GM12878 (cell line): ENCODE results near the gene MAST2. TPM values are rescaled to one million over a fixed set of nuclear protein-coding genes. Genes with fewer than 3 reads are reported as not detected.

Source experiments
- ATAC-seq: fragments of 200-7000 bp; cut with Tn5 transposase; 3 replicates; pipeline ENCODE4 v1.9.1; 2020; ENCODE audit warnings: mild to moderate bottlenecking, moderate library complexity
- BruUV-seq: library from RNA; stranded (reverse); fragments of 400-500 nt; replicated peaks from 2 replicates; lab custom pipeline; 2021; lab: Mats Ljungman, UMichigan
- CTCF ChIA-PET: fragments of 300-600 bp; sonication (Branson Sonifier 250); formaldehyde crosslinking; extraction: SDS; loops from one replicate; lab custom pipeline; 2021; ENCODE audit warnings: inconsistent platforms; lab: Yijun Ruan, JAX
- POLR2A ChIA-PET: fragments of 350-600 bp; formaldehyde crosslinking; extraction: SDS; loops from one replicate; lab custom pipeline; 2021; ENCODE audit warnings: inconsistent platforms; lab: Charles Lee
- RAD21 ChIA-PET: fragments of 300-600 bp; sonication (Branson Sonifier 250); formaldehyde crosslinking; loops from one replicate; lab custom pipeline; 2023; ENCODE audit warnings: antibody characterized with exemption; ENCODE audit not compliant: unreplicated experiment; lab: Charles Lee
- SMC1A ChIA-PET: fragments of 300-600 bp; sonication (Branson Sonifier 250); formaldehyde crosslinking; loops from one replicate; lab custom pipeline; 2023; ENCODE audit not compliant: unreplicated experiment, uncharacterized antibody; lab: Charles Lee
- DNase-seq: peaks from one replicate; pipeline ENCODE4 v3.0.0-alpha.2; 2011; ENCODE audit warnings: low read depth, low spot score
- FAIRE-seq: peaks from 3 replicates; lab custom pipeline; 2011; peaks lifted over from hg19 to GRCh38; lab: Jason Lieb, UNC
- H2AFZ ChIP-seq: 2 replicates; pipeline ENCODE4 v1.6.0; 2011; ENCODE audit warnings: low read depth, low read length, control low read depth; ENCODE audit not compliant: control insufficient read depth
- H3K27ac ChIP-seq: 2 replicates; pipeline ENCODE4 v1.5.1; 2011; ENCODE audit warnings: control low read depth; ENCODE audit not compliant: control insufficient read depth, insufficient read depth
- H3K27me3 ChIP-seq, 2 experiments: replicated peaks in 1 of 2; 2 replicates each; pipeline versions ENCODE4 v1.6.0 to v1.6.1; 2011; ENCODE audit warnings: low read length in 1 of 2; ENCODE audit not compliant: control insufficient read depth in 2 of 2, insufficient read depth in 2 of 2
- H3K36me3 ChIP-seq, 2 experiments: 2 replicates each; pipeline ENCODE4 v1.5.1; 2011; ENCODE audit warnings: low read length in 1 of 2; ENCODE audit not compliant: control insufficient read depth in 2 of 2, insufficient read depth in 2 of 2
- H3K4me1 ChIP-seq: 2 replicates; pipeline ENCODE4 v1.6.1; 2011; ENCODE audit warnings: mild to moderate bottlenecking, low read length, moderate library complexity, mixed read lengths; ENCODE audit not compliant: control insufficient read depth, insufficient read depth
- H3K4me2 ChIP-seq: 2 replicates; pipeline ENCODE4 v1.6.0; 2011; ENCODE audit warnings: control low read depth; ENCODE audit not compliant: control insufficient read depth, insufficient read depth
- H3K4me3 ChIP-seq: fragments of 200-600 bp; sonication (generic); 2 replicates; pipeline ENCODE4 v1.5.1; 2016
- H3K79me2 ChIP-seq: 2 replicates; pipeline ENCODE4 v1.6.0; 2011; ENCODE audit warnings: low read length; ENCODE audit not compliant: control insufficient read depth, insufficient read depth
- H3K9ac ChIP-seq: 2 replicates; pipeline ENCODE4 v1.8.0; 2011; ENCODE audit warnings: low read length, control low read depth, mixed read lengths; ENCODE audit not compliant: control insufficient read depth, insufficient read depth
- H3K9me3 ChIP-seq: replicated peaks from 3 replicates; pipeline ENCODE4 v1.5.1; 2011; ENCODE audit warnings: mild to moderate bottlenecking, low read length; ENCODE audit not compliant: control insufficient read depth, insufficient read depth
- H4K20me1 ChIP-seq: 2 replicates; pipeline ENCODE4 v1.6.0; 2011; ENCODE audit not compliant: control insufficient read depth, insufficient read depth
- BCL3 ChIP-seq: IDR thresholded peaks from 2 replicates; pipeline ENCODE4 v1.6.1; 2011; ENCODE audit warnings: borderline replicate concordance, low read depth, mild to moderate bottlenecking, moderate library complexity, low read length; ENCODE audit not compliant: insufficient read depth, poor library complexity, severe bottlenecking
- CTCF ChIP-seq, 3 experiments: IDR thresholded peaks in 2 of 3; conservative IDR thresholded peaks in 1 of 3; 2 replicates each; pipeline ENCODE4 v1.5.1; 2011; ENCODE audit warnings: low read depth in 3 of 3, low read length in 3 of 3, mild to moderate bottlenecking in 3 of 3, control low read depth in 2 of 3, moderate library complexity in 2 of 3, inconsistent platforms in 1 of 3, mixed read lengths in 1 of 3; ENCODE audit not compliant: control insufficient read depth in 2 of 3, insufficient read depth in 1 of 3; ENCODE audit errors: extremely low read depth in 1 of 3
- JUNB ChIP-seq: IDR thresholded peaks from 2 replicates; pipeline ENCODE4 v1.6.1; 2016; ENCODE audit warnings: antibody characterized with exemption, mild to moderate bottlenecking
- MEF2A ChIP-seq: IDR thresholded peaks from 2 replicates; pipeline ENCODE4 v1.6.1; 2011; ENCODE audit warnings: low read depth, mild to moderate bottlenecking, low read length, moderate library complexity; ENCODE audit not compliant: insufficient read depth
- NFIC ChIP-seq: IDR thresholded peaks from 2 replicates; pipeline ENCODE4 v1.6.1; 2012; ENCODE audit warnings: low read depth, mild to moderate bottlenecking, inconsistent platforms, low read length, moderate library complexity
- NR2C1 ChIP-seq: fragments of 450-650 bp; IDR thresholded peaks from 2 replicates; pipeline ENCODE4 v1.6.1; 2017; ENCODE audit warnings: antibody characterized with exemption, mild to moderate bottlenecking, moderate library complexity
- PBX3 ChIP-seq: IDR thresholded peaks from 2 replicates; pipeline ENCODE4 v1.6.1; 2011; ENCODE audit warnings: mild to moderate bottlenecking, low read depth, low read length, moderate library complexity; ENCODE audit not compliant: insufficient replicate concordance
- RUNX3 ChIP-seq: IDR thresholded peaks from 2 replicates; pipeline ENCODE4 v1.6.1; 2012; ENCODE audit warnings: low read length, inconsistent platforms
- SMAD5 ChIP-seq: IDR thresholded peaks from 2 replicates; pipeline ENCODE4 v1.6.1; 2016; ENCODE audit warnings: antibody characterized with exemption, low read depth
- SPI1 ChIP-seq: IDR thresholded peaks from 2 replicates; pipeline ENCODE4 v1.6.1; 2011; ENCODE audit warnings: low read depth, mild to moderate bottlenecking, low read length, moderate library complexity, borderline replicate concordance; ENCODE audit not compliant: insufficient read depth
- SREBF2 ChIP-seq: IDR thresholded peaks from 2 replicates; pipeline ENCODE4 v1.6.1; 2012; ENCODE audit warnings: mild to moderate bottlenecking, low read length
- WGBS: methylation state at CpG from one replicate; pipeline ENCODE4 v1.1.6; 2016; ENCODE audit warnings: low lambda C conversion rate; ENCODE audit not compliant: insufficient replicate concordance, insufficient coverage; ENCODE audit errors: missing lambda C conversion rate; 5-methylcytosine and 5-hydroxymethylcytosine counted together
- in situ Hi-C: fragments of 300-500 bp; cut with MboI; formaldehyde crosslinking; loops from 9 replicates; pipeline ENCODE4 v1.14.3; 2018; ENCODE audit warnings: mixed read lengths
- intact Hi-C: fragments of 100-400 bp; cut with micrococcal nuclease; formaldehyde crosslinking; loops from one replicate; pipeline ENCODE4 v1.14.2; 2022; ENCODE audit not compliant: unreplicated experiment
- polyA plus RNA-seq, 11 experiments: library from polyadenylated mRNA; depleted of rRNA in 4 of 11; unstranded in 6 of 11; stranded (reverse) in 5 of 11; fragments of >200 nt; fragmentation: Nextera tagmentation in 4 of 11; fragmentation: Illumina TruSeq in 1 of 11; extraction: Ambion mirVana in 4 of 11; extraction: Trizol in 1 of 11; gene quantifications; 1 replicate in 1 of 11; 2 replicates in 10 of 11; pipeline versions ENCODE4 v1.2.1 to v1.2.3, GENCODE V29; 2011 to 2016; ENCODE audit warnings: inconsistent platforms in 2 of 11, missing spikeins in 2 of 11, low read depth in 1 of 11
- total RNA-seq, 4 experiments: library from RNA; depleted of rRNA in 3 of 4; stranded (reverse); fragments of >200 nt in 3 of 4; fragmentation: Illumina TruSeq in 1 of 4; extraction: Trizol in 1 of 4; gene quantifications; 2 replicates each; pipeline versions ENCODE4 v1.2.1 to v1.2.3, GENCODE V29; 2013 to 2021

The MAST2 gene
- total and polyA plus RNA-seq, 10 of the 15 experiments (the other 5 are each of a cell fraction or from before 2014, with no cell fraction given): 1.0 to 28.7 (median 13.8) TPM

GRCh38 chr1:45834689-45835088 is 31.3 kb downstream of the MAST2 start:
- ChIA-PET POLR2A (no interaction called here), CTCF (no interaction called here), RAD21 (no interaction called here), SMC1A (no interaction called here)
- Histone ChIP-seq H3K9me3 (no peaks in the 10 kb centered on the region), H3K4me1 (peaks cover 18% of the 10 kb centered on the region), H3K4me3 (no peak overlapping the region), H3K27ac (no peak overlapping the region), H3K4me2 (no peak overlapping the region), H3K9ac (no peak overlapping the region), H2AFZ (no peak overlapping the region), H4K20me1 (no peaks in the 10 kb centered on the region), H3K79me2 (peaks cover 2% of the 10 kb centered on the region), H3K27me3 (no peaks in the 10 kb centered on the region), H3K36me3 (peaks cover 2 to 6% of the 10 kb centered on the region in 2 experiments; a peak in 3 of 4 replicates)
- no peak for TF ChIP-seq SMAD5
- no peak for DNase-seq
- ATAC-seq: no peak
- FAIRE-seq: no peak
- no TSS peak for BruUV-seq
- intact Hi-C loops: no loop called here
- in situ Hi-C loops: no loop called here
- 94% methylated on average over 1 of the region's 1 CpG for WGBS

GRCh38 chr1:45836451-45836850 is 33.0 kb downstream of the MAST2 start:
- in situ Hi-C loops: no loop called here
- peaks cover 2% of the 10 kb centered on the region for H3K79me2 ChIP-seq
- H3K27ac ChIP-seq: peak overlapping the region; percentile 27; the same call in 1 of the 2 replicates
- no peaks in the 10 kb centered on the region for H4K20me1 ChIP-seq
- no TSS peak for BruUV-seq
- RAD21 ChIA-PET: no interaction called here
- H3K4me3 ChIP-seq: no peak overlapping the region
- DNase-seq (no peak), ATAC-seq (peak; percentile 71), FAIRE-seq (no peak)
- peak overlapping the region; percentile 92 for H3K4me2 ChIP-seq
- 0% methylated on average over 3 of the region's 3 CpGs for WGBS
- POLR2A ChIA-PET: no interaction called here
- intact Hi-C loops: no loop called here
- peak; percentile 86 for TF ChIP-seq SPI1
- no peak for TF ChIP-seq CTCF (IDR thresholded peaks at IDR 0.05 in 2 of 3, conservative IDR thresholded peaks at IDR 0.05 in 1 of 3; ENCODE audit: control insufficient read depth in 2 of 3, extremely low read depth in 1 of 3, insufficient read depth in 1 of 3, low read depth in 3 of 3, low read length in 3 of 3)
- 0 out of 2 replicates have a peak, but pooled peaks have one; percentile 25 for TF ChIP-seq MEF2A
- no peak for TF ChIP-seq NR2C1
- peak; percentile 50; the same call in 1 of the 2 replicates for TF ChIP-seq JUNB
- 0 out of 2 replicates have a peak, but pooled peaks have one; percentile 14 for TF ChIP-seq RUNX3
- 0 out of 2 replicates have a peak, but pooled peaks have one; percentile 45 for TF ChIP-seq NFIC
- no peak for TF ChIP-seq SREBF2
- TF ChIP-seq BCL3: no peak
- TF ChIP-seq PBX3: no peak
- peaks cover 0 to 2% of the 10 kb centered on the region in 2 experiments; a peak in 1 of 4 replicates for H3K36me3 ChIP-seq
- CTCF ChIA-PET: no interaction called here
- SMC1A ChIA-PET: interaction anchor here (0.6 to 1.3 kb wide), 2 partner anchors 10 to 141 kb away, joined by 3 to 4 read pairs; no protein-coding TSS in a partner anchor
- no peaks in the 10 kb centered on the region for H3K27me3 ChIP-seq
- H3K9me3 ChIP-seq: no peaks in the 10 kb centered on the region
- H3K4me1 ChIP-seq: peaks cover 33% of the 10 kb centered on the region
- peak overlapping the region; percentile 71 for H2AFZ ChIP-seq
- H3K9ac ChIP-seq: no peak overlapping the region
